EL (cell line): ENCODE measurements around the gene DOCK1.

Experiments used
- DNase-seq: peaks from one replicate; pipeline ENCODE4 v3.0.0-alpha.2; 2016

The DOCK1 gene

GRCh38 chr10:127332631-127333030 is 427.4 kb downstream of the DOCK1 start:
- no peak for DNase-seq

DNA sequence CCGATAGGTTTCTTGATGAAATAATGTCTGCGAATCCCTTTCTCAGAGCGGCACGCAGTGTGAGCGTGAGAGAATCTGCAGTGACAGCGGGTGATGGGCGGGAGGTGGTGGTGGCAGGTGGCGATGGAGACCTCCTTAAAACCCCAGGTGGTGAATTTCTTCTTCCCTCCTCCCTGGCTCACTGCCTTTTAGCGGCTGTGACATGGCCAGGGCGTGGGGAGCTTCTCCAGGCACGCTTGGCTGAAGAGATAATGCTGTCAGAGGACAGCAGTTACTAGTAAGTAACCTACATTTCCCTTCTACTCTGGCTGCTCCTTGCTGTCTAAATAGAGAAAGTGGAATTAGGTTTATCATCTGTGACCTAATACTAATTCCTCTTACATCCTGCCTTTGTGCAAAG is 432.6 kb downstream of the DOCK1 start:
- DNase-seq: no peak

GRCh38 chr10:127338399-127339110 is 433.3 kb downstream of the DOCK1 start:
- no peak for DNase-seq

DNA sequence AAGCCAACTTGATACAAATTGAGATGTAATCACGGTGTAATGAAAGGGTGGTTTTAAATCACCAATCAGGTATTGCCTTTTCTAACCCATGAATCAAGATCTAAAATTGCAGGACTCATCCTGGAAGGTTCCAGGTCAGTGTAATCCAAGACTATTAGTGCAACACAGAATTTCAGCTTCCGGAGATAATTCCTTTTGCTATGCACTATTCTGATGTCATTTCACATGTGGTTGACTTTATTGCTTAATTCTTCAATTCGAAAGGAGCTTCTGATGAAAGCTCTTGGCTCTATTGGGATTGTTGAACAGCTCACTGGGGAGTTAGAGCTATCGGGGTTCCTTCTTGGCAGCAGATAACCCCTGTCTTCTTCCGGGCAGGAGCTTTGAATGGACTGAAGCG is 438.6 kb downstream of the DOCK1 start:
- DNase-seq: no peak

DNA sequence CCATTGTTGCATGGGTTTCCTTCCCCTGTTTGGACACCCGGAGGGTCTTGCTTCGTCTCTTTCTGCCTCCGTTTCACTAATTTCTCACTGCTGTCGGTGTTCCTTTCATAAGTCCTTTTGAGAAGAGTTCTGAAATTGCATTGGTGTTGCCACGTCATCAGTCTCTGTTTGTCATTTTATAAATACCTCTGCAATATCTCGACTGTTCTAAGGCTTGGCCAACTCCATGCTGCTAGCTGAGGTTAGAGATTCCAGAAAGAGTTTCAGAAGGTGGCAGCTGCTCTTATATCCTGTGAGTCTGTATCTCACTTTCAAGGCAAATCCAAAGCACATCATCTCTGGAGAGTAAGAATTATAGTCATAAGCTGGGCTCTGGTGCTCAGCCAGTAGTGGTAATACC is 439.1 kb downstream of the DOCK1 start:
- no peak for DNase-seq

- no peak for DNase-seq
Observed at GRCh38 chr10:127345231-127345965, 440.2 kb downstream of the DOCK1 start.

DNA sequence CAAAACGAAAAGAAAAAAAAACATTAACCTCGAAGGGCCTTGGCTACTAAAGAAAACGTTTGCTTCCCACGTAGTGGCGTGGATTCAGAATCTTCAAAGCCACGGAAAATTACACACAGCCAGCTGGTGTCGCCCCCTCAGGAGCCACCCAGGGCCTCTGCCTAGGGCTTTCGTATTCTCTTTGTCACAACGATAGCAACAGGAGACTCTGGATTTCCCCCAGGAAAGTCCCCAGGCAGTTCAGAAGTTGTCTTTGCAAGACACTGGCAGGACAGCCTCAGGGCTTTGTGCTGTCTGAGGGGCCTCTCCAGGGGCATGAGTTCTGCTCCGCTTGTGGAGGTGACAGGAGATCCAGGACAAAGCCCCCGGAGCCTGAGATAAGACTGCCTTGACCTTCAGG is 441.4 kb downstream of the DOCK1 start:
- DNase-seq: no peak

- no peak for DNase-seq
Observed at GRCh38 chr10:127347202-127347959, 442.2 kb downstream of the DOCK1 start.

GRCh38 chr10:127349737-127350136 is 444.5 kb downstream of the DOCK1 start:
- DNase-seq: peak; percentile 13

- no peak for DNase-seq
Observed at GRCh38 chr10:127351542-127351941, 446.3 kb downstream of the DOCK1 start.

- no peak for DNase-seq
Observed at GRCh38 chr10:127353544-127353943, 448.3 kb downstream of the DOCK1 start.

DNA sequence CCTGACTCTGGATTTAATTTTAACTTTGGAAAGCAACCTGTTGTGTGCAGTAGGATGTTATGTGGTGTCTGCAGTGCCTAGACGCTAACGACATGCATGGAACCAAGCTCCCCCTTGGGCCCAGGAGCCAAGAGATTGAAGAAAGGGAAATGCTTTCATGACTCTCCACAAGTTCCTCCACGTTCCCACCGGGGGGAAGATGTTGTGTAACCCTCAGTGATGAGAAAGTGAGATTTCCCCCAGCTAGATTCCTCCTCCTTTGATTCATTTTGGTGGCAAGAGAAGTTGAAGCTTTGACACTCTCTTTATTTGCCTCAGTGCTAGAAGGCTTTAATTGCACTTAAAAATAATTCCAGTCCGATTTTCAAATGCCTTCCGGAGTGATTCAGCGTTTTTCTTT is 449.0 kb downstream of the DOCK1 start:
- DNase-seq: no peak

GRCh38 chr10:127354992-127355391 is 449.8 kb downstream of the DOCK1 start:
- no peak for DNase-seq

DNA sequence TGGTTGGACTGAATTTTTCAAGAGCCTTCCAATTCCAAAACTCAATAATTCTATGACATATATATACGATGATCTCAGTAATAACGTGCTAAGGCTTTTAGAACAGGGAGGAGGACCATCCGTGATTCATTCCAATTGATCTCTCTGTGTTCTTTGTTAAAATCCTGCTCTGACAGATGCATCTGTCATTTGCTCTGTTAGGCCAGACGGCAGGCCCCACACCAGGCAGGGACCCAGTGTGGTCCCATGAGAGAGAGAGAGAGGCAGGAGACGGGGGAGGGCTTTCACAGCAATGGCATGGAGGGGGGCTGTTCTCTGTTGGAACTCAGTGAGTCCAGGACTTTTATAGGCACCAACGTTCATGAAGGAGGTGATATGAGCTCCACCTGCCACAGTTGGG is 451.1 kb downstream of the DOCK1 start:
- DNase-seq: no peak

- no peak for DNase-seq
Observed at GRCh38 chr10:127357265-127357664, 452.0 kb downstream of the DOCK1 start.

- DNase-seq: no peak
Observed at GRCh38 chr10:127358337-127358736, 453.1 kb downstream of the DOCK1 start.

DNA sequence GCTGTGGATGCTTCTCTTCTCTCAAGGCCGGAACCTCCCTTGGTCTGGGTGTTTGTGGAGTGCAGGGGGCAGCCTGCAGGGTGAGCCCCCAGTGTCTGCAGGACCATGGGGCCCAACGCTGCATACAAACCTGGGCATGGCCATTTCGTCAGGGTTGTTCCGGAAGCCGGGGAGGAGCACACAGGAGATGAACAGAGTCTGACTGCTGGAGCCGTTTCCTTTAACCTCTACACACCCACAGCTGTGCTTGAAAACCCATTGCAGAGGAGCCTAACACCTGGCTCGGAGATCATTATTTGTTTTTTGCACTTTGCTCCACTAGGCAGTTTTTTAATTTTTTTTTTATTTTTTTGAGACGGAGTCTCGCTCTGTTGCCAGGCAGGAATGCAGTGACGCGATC is 458.8 kb downstream of the DOCK1 start:
- no peak for DNase-seq

GRCh38 chr10:127368101-127368500 is 462.9 kb downstream of the DOCK1 start:
- no peak for DNase-seq

GRCh38 chr10:127368929-127369328 is 463.7 kb downstream of the DOCK1 start:
- DNase-seq: no peak

DNA sequence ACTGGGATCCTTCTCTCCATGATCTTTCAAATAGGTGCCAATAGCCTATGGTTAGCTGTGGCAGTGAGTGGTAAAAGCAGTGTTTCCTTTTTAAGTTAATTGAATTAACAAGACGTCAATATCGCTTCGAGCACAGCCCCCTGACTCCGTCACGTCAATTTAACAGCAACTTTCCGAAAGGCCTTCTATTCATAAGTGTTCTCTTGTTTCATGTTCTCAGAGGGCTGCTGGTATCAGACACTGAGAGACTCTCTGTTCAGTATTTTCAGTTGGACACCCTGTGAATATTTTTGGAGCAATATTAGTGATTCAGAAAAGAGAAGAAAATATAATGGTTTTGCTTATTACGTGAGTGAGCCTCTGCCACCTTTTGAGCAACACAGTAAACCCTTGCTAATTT is 465.4 kb downstream of the DOCK1 start:
- no peak for DNase-seq

GRCh38 chr10:127372361-127372760 is 467.1 kb downstream of the DOCK1 start:
- DNase-seq: no peak

GRCh38 chr10:127374074-127374680 is 468.9 kb downstream of the DOCK1 start:
- DNase-seq: no peak

GRCh38 chr10:127374901-127375300 is 469.7 kb downstream of the DOCK1 start:
- DNase-seq: no peak
